Stimulated activated CD8-positive, alpha-beta memory T cell treated with anti-CD3 and anti-CD28 coated beads, Interleukin-4, amount 100 ng/mL, for 1 hour (primary cell): ENCODE measurements around the gene DKKL1.

ENCODE experiments used
- DNase-seq, 2 donors: peaks; one replicate each; pipeline ENCODE4 v3.0.0-alpha.2; 2020; ENCODE audit warnings: low read depth in 2 of 2, low spot score in 1 of 2

Gene DKKL1

GRCh38 chr19:49418511-49418910, 54.8 kb downstream of the DKKL1 start:
- DNase-seq = no peak

GRCh38 chr19:49419173-49419572, 55.5 kb downstream of the DKKL1 start:
- DNase-seq = no peak

GRCh38 chr19:49420227-49420626, 56.5 kb downstream of the DKKL1 start:
- DNase-seq = no peak

GRCh38 chr19:49421039-49421877, 57.6 kb downstream of the DKKL1 start:
- DNase-seq = no peak

GRCh38 chr19:49421878-49422202, 58.2 kb downstream of the DKKL1 start:
- DNase-seq = no peak

- no peak for DNase-seq
Measured at GRCh38 chr19:49422407-49423070, 58.9 kb downstream of the DKKL1 start.

- no peak for DNase-seq
Measured at GRCh38 chr19:49423071-49423984, 59.7 kb downstream of the DKKL1 start, which contains the start of gene PTH2. Gene PTH2 (minus strand): TSS chr19:49423441. CDS start chr19:49423339, 102 bp downstream.

GRCh38 chr19:49423985-49424303, 60.3 kb downstream of the DKKL1 start:
- DNase-seq = no peak
